BE2C (cell line): ENCODE data around the gene SERGEF.

Source experiments
- DNase-seq: peaks from one replicate; pipeline ENCODE4 v3.0.0-alpha.2; 2020
- H3K27me3 ChIP-seq: fragments of 250-450 bp; sonication (Bioruptor Pico); 2 replicates; pipeline ENCODE4 v1.5.1; 2020; ENCODE audit warnings: mild to moderate bottlenecking
- H3K36me3 ChIP-seq: fragments of 250-450 bp; sonication (Bioruptor Pico); 2 replicates; pipeline ENCODE4 v1.5.1; 2020; ENCODE audit warnings: mild to moderate bottlenecking
- H3K4me1 ChIP-seq: fragments of 250-450 bp; sonication (Bioruptor Pico); 2 replicates; pipeline ENCODE4 v1.5.1; 2020
- H3K4me3 ChIP-seq: 2 replicates; pipeline ENCODE4 v1.5.1; 2011; ENCODE audit warnings: low read depth, low read length
- H3K9me3 ChIP-seq: fragments of 250-450 bp; sonication (Bioruptor Pico); 2 replicates; pipeline ENCODE4 v1.5.1; 2020
- CTCF ChIP-seq: IDR thresholded peaks from 2 replicates; pipeline ENCODE4 v1.5.1; 2012; ENCODE audit warnings: mild to moderate bottlenecking, low read depth, low read length

Gene SERGEF

GRCh38 chr11:17783878-17784277 lies 229.0 kb downstream of the SERGEF start:
- Histone ChIP-seq H3K9me3 (no peaks in the 10 kb centered on the region), H3K4me3 (no peak overlapping the region), H3K27me3 (no peaks in the 10 kb centered on the region), H3K36me3 (no peaks in the 10 kb centered on the region), H3K4me1 (no peaks in the 10 kb centered on the region)
- DNase-seq, result no peak
- no peak for TF ChIP-seq CTCF

- Histone ChIP-seq H3K27me3 (no peaks in the 10 kb centered on the region), H3K9me3 (no peaks in the 10 kb centered on the region), H3K4me3 (no peak overlapping the region), H3K4me1 (no peaks in the 10 kb centered on the region), H3K36me3 (no peaks in the 10 kb centered on the region)
- DNase-seq, result no peak
- TF ChIP-seq CTCF, result no peak
Observed at GRCh38 chr11:17782603-17783337, 230.1 kb downstream of the SERGEF start.

GRCh38 chr11:17782145-17782544 lies 230.7 kb downstream of the SERGEF start:
- DNase-seq, result no peak
- no peak for TF ChIP-seq CTCF

GRCh38 chr11:17781626-17782025 lies 231.2 kb downstream of the SERGEF start:
- no peaks in the 10 kb centered on the region for H3K4me1 ChIP-seq
- H3K4me3 ChIP-seq, result no peak overlapping the region
- TF ChIP-seq CTCF, result no peak
- H3K27me3 ChIP-seq, result no peaks in the 10 kb centered on the region
- DNase-seq, result no peak
- no peaks in the 10 kb centered on the region for H3K9me3 ChIP-seq
- no peaks in the 10 kb centered on the region for H3K36me3 ChIP-seq

More at GRCh38 chr11:17782145-17782544, 230.7 kb downstream of the SERGEF start:
- no peaks in the 10 kb centered on the region for H3K4me1 ChIP-seq
- H3K4me3 ChIP-seq, result no peak overlapping the region
- no peaks in the 10 kb centered on the region for H3K9me3 ChIP-seq
- no peaks in the 10 kb centered on the region for H3K36me3 ChIP-seq
- H3K27me3 ChIP-seq, result no peaks in the 10 kb centered on the region

- Histone ChIP-seq H3K4me3 (no peak overlapping the region), H3K9me3 (no peaks in the 10 kb centered on the region), H3K36me3 (no peaks in the 10 kb centered on the region), H3K4me1 (no peaks in the 10 kb centered on the region), H3K27me3 (no peaks in the 10 kb centered on the region)
- DNase-seq, result no peak
- TF ChIP-seq CTCF, result no peak
Observed at GRCh38 chr11:17781221-17781620, 231.6 kb downstream of the SERGEF start.

- Histone ChIP-seq H3K27me3 (no peaks in the 10 kb centered on the region), H3K4me3 (no peak overlapping the region), H3K4me1 (no peaks in the 10 kb centered on the region), H3K9me3 (no peaks in the 10 kb centered on the region), H3K36me3 (no peaks in the 10 kb centered on the region)
- DNase-seq, result no peak
- TF ChIP-seq CTCF, result no peak
Observed at GRCh38 chr11:17780668-17781067, 232.2 kb downstream of the SERGEF start.
